ENCODE measurements around the gene CSNK2A2. TPM values are rescaled to one million over a fixed set of nuclear protein-coding genes. Genes with fewer than 3 reads are reported as not detected.

The CSNK2A2 gene
- total RNA-seq, 1 donor from 2014 or later = 44.9 TPM

DNA sequence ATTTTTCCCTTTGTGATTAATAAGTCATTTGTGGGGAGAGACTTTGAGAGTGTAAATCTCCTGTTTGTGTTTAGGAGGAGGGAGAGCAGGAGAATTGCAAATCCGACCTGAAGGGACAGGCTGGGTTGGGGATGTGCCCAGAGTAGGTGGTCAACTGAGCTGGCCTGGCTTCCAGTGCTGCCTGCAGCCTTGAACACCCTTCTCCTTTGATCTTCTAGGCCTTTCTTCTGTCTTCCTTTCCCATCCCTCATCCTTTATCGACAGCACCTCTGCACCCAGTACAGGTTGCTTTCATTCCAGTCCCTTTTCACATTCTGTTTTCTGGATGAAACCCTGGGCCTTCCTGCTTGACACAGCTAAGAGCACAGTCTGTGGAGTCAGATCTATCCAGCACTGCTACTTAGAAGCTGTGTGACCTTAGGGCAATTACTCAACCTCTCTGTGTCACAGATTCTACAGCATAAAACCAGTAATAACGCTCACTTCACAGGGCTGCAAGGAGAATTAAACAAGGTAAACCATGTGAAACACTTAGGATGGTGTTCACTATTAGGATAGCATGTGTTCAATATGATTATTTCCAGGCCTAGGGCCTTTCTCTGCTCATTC is 1.0 kb upstream of the CSNK2A2 start:
- DNase-seq = no peak

- no peak for DNase-seq
These were observed 443 bp downstream of the CSNK2A2 start for GRCh38 chr16:58197314-58198012.

- DNase-seq = peak; percentile 13
These were observed 1.0 kb downstream of the CSNK2A2 start for GRCh38 chr16:58196898-58197313.

DNA sequence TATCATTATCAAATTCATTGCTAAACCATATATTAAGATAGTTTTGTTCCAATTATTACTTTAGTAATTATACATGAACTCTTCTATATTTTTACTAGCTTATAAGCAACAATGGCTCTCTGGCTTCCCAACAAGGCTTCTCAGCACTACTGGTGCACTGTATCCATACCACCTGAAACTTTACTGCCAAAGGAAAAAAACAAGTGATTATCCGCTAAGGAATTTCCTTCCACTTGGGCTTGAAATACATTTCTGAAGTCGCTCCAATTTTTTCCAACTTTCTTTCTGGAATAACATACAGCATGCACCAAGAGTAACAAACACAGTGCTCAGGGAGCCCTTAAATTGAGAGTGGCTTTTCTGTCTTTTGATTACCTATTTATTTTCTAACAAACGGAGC is 2.1 kb downstream of the CSNK2A2 start:
- no peak for DNase-seq

DNA sequence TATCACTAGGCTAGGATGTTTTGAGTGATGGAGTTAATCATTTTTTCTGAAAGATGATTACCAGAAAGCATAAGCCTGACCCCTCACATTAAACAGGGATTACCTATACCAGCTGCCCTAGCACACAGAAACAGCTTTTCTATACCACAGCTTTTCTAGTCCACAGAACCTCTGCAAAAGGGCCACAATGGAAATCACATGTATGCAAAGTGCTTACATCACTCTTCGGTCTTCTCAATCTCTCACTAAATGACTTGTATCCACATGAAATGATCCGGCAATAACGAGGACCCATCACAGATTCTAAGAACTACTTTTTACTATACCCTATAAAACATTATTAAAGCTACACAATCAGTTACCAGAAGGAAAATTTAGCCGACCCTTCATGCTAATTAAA is 2.6 kb downstream of the CSNK2A2 start:
- no peak for DNase-seq

- DNase-seq = no peak
These were observed 3.1 kb downstream of the CSNK2A2 start for GRCh38 chr16:58194790-58195189.

GRCh38 chr16:58187665-58188421 is 10.1 kb downstream of the CSNK2A2 start:
- peak; percentile 65 for DNase-seq

- peak; percentile 65 for DNase-seq
These were observed 10.8 kb downstream of the CSNK2A2 start for GRCh38 chr16:58187092-58187491.

DNA sequence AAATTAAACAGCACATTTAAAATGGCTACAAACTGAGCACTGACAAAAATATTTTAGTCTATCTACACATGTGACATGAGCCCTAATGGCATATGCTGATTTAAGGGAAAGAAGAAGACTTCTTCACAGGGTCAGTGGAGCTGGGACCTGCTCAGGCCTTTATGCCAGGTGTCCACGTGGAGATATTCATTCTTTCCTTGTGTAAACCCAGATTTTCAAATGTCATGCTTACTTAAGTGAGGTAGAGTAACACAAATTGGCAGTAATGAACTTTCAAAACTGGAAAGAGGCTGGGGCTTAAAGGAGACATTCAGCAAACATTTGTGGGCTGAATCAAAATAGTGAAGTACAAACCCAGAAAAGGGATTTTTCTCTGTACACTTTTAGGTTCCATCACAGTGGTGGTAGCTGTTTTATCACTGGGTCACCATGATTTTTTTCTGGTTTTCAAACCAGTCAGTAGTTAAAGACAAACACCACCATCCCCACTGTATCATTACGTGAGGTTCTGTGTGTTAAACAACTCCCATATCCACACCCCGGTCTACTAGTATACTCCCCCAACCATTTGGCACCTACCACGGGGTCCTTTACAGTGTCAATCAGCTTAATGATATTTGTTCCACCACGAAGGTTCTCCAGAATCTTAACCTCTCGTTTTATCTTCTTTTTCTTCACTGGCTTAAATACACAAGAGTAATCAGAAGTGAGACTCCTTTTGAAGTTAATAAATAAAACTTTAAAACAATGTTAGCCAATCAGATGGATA is 11.5 kb downstream of the CSNK2A2 start:
- peak; percentile 16 for DNase-seq

DNA sequence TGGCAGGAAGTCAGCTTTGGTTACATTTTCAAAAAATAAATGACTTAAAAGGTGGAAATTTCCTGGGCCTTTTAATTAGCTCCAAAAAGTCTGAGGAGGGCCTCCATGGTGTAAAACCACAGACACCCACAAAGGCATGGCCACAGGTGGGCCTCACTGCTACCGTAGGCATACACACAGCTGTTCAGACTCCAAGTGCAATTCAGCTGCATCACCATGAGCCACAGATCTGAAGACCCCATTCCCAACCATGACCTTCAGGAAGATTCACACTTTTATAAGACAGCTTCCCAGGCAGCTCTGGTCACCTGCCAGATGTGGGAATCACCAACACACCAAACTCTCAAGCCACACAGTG is 20.6 kb downstream of the CSNK2A2 start:
- DNase-seq = no peak

- DNase-seq = no peak
These were observed 21.1 kb downstream of the CSNK2A2 start for GRCh38 chr16:58176608-58177352.

DNA sequence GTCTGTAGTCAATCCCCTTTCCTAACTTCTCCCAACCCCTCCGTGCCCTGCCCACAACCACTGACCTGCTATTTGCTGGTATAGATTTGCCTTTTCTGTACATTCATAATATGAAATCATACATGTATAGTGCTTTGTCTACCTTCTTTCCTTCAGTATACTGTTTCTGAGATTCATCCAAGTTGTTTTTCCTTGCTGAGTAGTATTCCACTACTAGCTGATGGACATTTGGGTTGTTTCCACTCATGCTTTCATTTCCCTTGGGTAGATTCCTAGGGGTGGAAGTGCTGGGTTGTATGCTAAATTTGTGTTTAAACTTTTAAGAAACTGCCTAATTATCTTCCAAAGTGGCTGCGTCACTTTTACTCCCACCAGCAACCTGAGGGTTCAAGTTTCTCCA is 27.7 kb downstream of the CSNK2A2 start:
- no peak for DNase-seq

GRCh38 chr16:58160855-58161254 is 37.1 kb downstream of the CSNK2A2 start:
- DNase-seq = no peak

DNA sequence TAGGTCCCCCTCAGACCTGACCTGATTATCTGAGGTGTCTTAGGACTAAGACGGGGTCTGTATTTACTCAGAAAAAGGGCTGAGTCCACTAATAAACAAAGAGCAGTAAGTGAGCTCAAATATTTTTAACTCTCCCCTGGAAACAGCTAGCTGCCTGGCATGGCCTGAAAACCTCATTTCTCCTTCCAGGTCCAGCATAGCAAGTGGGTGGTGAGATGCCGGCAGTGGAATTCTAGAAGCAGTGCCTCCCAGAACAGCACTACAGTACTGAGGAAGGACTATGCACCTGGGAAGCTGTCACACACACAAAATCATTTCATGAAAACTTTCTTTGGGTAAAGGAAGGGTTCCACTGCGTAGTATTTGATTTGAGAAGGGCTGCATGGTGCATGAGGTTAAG is 39.2 kb downstream of the CSNK2A2 start:
- DNase-seq = no peak

GRCh38 chr16:58157951-58158540 is 39.9 kb downstream of the CSNK2A2 start:
- DNase-seq = no peak

DNA sequence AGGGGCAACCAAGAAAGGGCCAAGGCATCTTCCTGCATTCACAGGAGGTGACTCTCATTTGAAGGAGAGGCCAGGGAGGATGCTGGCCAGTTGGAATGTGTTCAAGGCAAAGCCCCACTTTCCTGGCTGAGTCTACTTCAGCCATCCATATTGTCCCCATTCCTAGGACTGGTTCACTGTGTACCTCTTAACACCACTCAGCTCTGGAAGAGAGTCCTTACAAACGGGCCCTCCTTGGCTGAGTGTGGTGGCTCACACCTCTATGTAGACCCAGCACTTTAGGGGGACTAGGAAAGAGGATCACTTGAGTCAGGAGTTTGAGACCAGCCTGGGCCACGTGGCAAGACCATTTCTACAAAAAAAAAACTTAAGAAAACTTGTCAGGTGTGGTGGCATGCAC is 40.7 kb downstream of the CSNK2A2 start:
- DNase-seq = no peak

DNA sequence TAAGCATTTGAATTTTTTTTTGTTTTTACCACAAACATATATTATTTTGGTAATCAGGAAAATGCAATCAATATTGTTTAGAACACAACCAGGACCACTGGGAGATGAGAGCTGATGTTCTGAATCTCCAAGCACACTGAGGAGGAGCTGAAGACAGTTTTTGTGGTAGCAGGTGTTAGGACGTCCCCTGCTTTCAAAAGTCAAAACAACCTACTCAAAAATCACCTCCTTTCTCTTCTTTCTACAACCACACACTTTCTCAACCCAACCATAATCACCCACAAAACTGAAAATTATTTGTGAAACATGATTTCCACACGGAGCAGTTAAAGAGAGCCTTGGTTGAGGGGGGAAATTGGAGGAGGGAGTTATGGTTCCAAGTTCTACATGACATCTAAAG is 42.1 kb downstream of the CSNK2A2 start:
- no peak for DNase-seq

DNA sequence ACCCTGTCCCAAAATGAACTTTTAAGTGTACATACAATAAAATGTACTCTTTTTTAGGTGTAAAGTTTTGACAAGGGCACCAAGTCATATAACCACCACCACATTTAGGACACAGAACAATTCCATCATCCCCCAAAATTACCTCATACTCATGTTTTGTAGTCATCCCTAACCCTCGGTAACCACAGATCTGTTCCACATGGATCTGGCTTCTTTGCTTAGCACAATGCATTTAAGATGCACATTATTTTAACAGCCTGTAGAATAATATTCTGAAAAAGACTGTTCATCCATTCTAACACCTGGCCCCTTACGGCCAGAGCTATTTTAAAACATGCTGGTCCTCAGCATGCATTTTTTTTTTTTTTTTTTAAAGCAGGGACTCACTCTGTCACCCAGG is 43.6 kb downstream of the CSNK2A2 start:
- DNase-seq = no peak

- DNase-seq = no peak
These were observed 45.5 kb downstream of the CSNK2A2 start for GRCh38 chr16:58152246-58152868.

GRCh38 chr16:58148526-58148925 is 49.4 kb downstream of the CSNK2A2 start:
- DNase-seq = no peak

DNA sequence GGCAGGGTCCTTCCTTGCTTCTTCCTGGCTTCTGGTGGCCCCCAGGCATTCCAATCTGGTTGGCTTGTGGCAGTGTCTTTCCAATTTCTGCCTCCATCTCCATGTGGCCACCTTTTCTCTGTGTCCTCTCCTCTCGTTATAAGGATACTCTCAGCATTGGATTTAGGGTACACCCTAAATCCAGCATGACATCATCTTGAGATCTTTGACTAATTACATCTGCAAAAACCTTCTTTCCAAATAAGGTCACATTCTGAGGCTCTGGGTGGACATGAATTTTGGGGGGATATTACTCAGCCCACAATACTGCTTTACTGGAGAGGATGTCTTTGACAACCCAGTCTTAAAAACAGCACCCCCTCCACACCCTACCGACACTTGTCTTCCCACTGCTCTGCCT is 49.8 kb downstream of the CSNK2A2 start:
- no peak for DNase-seq
